T-helper 1 cell treated with Interleukin-12 subunit alpha and Interleukin-12 subunit beta and Interleukin-4 antibody, amounts not matched to agents 30 μg/mL and 1 μg/mL, for 36 hours (primary cell): ENCODE measurements around the gene UBL7.
A peak's percentile ranks its signal among the peaks of the same experiment; 100 is the strongest.

Source experiments
- H3K27ac Mint-ChIP-seq: one replicate; pipeline ENCODE4 v1.8.0; 2021; ENCODE audit warnings: mild to moderate bottlenecking, mixed read lengths
- H3K27me3 Mint-ChIP-seq: one replicate; pipeline ENCODE4 v1.8.0; 2021; ENCODE audit warnings: low read depth, mixed read lengths
- H3K36me3 Mint-ChIP-seq: one replicate; pipeline ENCODE4 v1.8.0; 2021; ENCODE audit warnings: low read depth, mixed read lengths
- H3K4me1 Mint-ChIP-seq: one replicate; pipeline ENCODE4 v1.8.0; 2021; ENCODE audit warnings: low read depth, mixed read lengths
- H3K4me3 Mint-ChIP-seq: one replicate; pipeline ENCODE4 v1.8.0; 2021; ENCODE audit warnings: mild to moderate bottlenecking, moderate library complexity, mixed read lengths
- H3K9me3 Mint-ChIP-seq: one replicate; pipeline ENCODE4 v1.8.0; 2021; ENCODE audit warnings: mixed read lengths

Gene UBL7

GRCh38 chr15:74427607-74428441 lies 33.1 kb downstream of the UBL7 start:
- Mint-ChIP-seq H3K27me3 (no peaks in the 10 kb centered on the region), H3K4me3 (no peak overlapping the region), H3K9me3 (no peaks in the 10 kb centered on the region), H3K4me1 (peaks cover 48% of the 10 kb centered on the region), H3K36me3 (peaks cover 8% of the 10 kb centered on the region), H3K27ac (peak overlapping the region; percentile 37)

GRCh38 chr15:74426404-74427281 lies 34.3 kb downstream of the UBL7 start:
- Mint-ChIP-seq H3K27ac (peak overlapping the region; percentile 15), H3K4me1 (peaks cover 42% of the 10 kb centered on the region), H3K27me3 (no peaks in the 10 kb centered on the region), H3K36me3 (peaks cover 8% of the 10 kb centered on the region), H3K4me3 (no peak overlapping the region), H3K9me3 (no peaks in the 10 kb centered on the region)

GRCh38 chr15:74425630-74426029 lies 35.3 kb downstream of the UBL7 start:
- peaks cover 8% of the 10 kb centered on the region for H3K36me3 Mint-ChIP-seq
- no peaks in the 10 kb centered on the region for H3K9me3 Mint-ChIP-seq
- no peak overlapping the region for H3K4me3 Mint-ChIP-seq
- H3K4me1 Mint-ChIP-seq: peaks cover 37% of the 10 kb centered on the region
- no peak overlapping the region for H3K27ac Mint-ChIP-seq
- no peaks in the 10 kb centered on the region for H3K27me3 Mint-ChIP-seq

GRCh38 chr15:74424901-74425528 lies 35.9 kb downstream of the UBL7 start:
- H3K9me3 Mint-ChIP-seq: no peaks in the 10 kb centered on the region
- peaks cover 8% of the 10 kb centered on the region for H3K36me3 Mint-ChIP-seq
- no peak overlapping the region for H3K4me3 Mint-ChIP-seq
- H3K27me3 Mint-ChIP-seq: no peaks in the 10 kb centered on the region
- H3K27ac Mint-ChIP-seq: no peak overlapping the region
- peaks cover 38% of the 10 kb centered on the region for H3K4me1 Mint-ChIP-seq

- Mint-ChIP-seq H3K9me3 (no peaks in the 10 kb centered on the region), H3K4me1 (peaks cover 39% of the 10 kb centered on the region), H3K36me3 (peaks cover 5% of the 10 kb centered on the region), H3K27ac (peak overlapping the region; percentile 42), H3K4me3 (no peak overlapping the region), H3K27me3 (no peaks in the 10 kb centered on the region)
Measured at GRCh38 chr15:74423431-74424257, 37.3 kb downstream of the UBL7 start.

GRCh38 chr15:74422652-74423430 lies 38.1 kb downstream of the UBL7 start:
- no peak overlapping the region for H3K4me3 Mint-ChIP-seq
- H3K9me3 Mint-ChIP-seq: no peaks in the 10 kb centered on the region
- H3K4me1 Mint-ChIP-seq: peaks cover 36% of the 10 kb centered on the region
- no peaks in the 10 kb centered on the region for H3K27me3 Mint-ChIP-seq
- peaks cover 5% of the 10 kb centered on the region for H3K36me3 Mint-ChIP-seq
- no peak overlapping the region for H3K27ac Mint-ChIP-seq

GRCh38 chr15:74422265-74422651 lies 38.7 kb downstream of the UBL7 start:
- peaks cover 33% of the 10 kb centered on the region for H3K4me1 Mint-ChIP-seq
- H3K36me3 Mint-ChIP-seq: peaks cover 3% of the 10 kb centered on the region
- no peaks in the 10 kb centered on the region for H3K27me3 Mint-ChIP-seq
- H3K9me3 Mint-ChIP-seq: no peaks in the 10 kb centered on the region
- H3K27ac Mint-ChIP-seq: no peak overlapping the region
- no peak overlapping the region for H3K4me3 Mint-ChIP-seq

GRCh38 chr15:74421302-74422245 lies 39.4 kb downstream of the UBL7 start:
- Mint-ChIP-seq H3K27me3 (no peaks in the 10 kb centered on the region), H3K36me3 (peaks cover 3% of the 10 kb centered on the region), H3K9me3 (no peaks in the 10 kb centered on the region), H3K4me1 (peaks cover 35% of the 10 kb centered on the region), H3K4me3 (no peak overlapping the region), H3K27ac (peak overlapping the region; percentile 49)

- Mint-ChIP-seq H3K27ac (peak overlapping the region; percentile 74), H3K9me3 (no peaks in the 10 kb centered on the region), H3K27me3 (no peaks in the 10 kb centered on the region), H3K4me1 (peaks cover 38% of the 10 kb centered on the region), H3K36me3 (peaks cover 6% of the 10 kb centered on the region), H3K4me3 (no peak overlapping the region)
Measured at GRCh38 chr15:74420193-74420905, 40.6 kb downstream of the UBL7 start.

GRCh38 chr15:74419432-74419831 lies 41.5 kb downstream of the UBL7 start:
- peaks cover 10% of the 10 kb centered on the region for H3K36me3 Mint-ChIP-seq
- no peak overlapping the region for H3K4me3 Mint-ChIP-seq
- H3K27ac Mint-ChIP-seq: peak overlapping the region; percentile 19
- H3K27me3 Mint-ChIP-seq: no peaks in the 10 kb centered on the region
- no peaks in the 10 kb centered on the region for H3K9me3 Mint-ChIP-seq
- peaks cover 48% of the 10 kb centered on the region for H3K4me1 Mint-ChIP-seq

GRCh38 chr15:74418575-74419338 lies 42.2 kb downstream of the UBL7 start:
- Mint-ChIP-seq H3K36me3 (peaks cover 16% of the 10 kb centered on the region), H3K27me3 (no peaks in the 10 kb centered on the region), H3K4me1 (peaks cover 50% of the 10 kb centered on the region), H3K4me3 (no peak overlapping the region), H3K9me3 (no peaks in the 10 kb centered on the region), H3K27ac (peak overlapping the region; percentile 15)
